Endometrium (tissue), 2 donors: ENCODE results near the gene CTSL.
"Not testable (repeated sequence)": the region's sequence is repeated elsewhere in the genome, so short reads cannot be mapped to it uniquely, and the experiment has no call there.

Source experiments
- FAIRE-seq: peaks from 2 replicates; lab custom pipeline; 2012; peaks lifted over from hg19 to GRCh38; lab: Jason Lieb, UNC
- donor health status: control.
- donor health status: control.

Gene CTSL

DNA sequence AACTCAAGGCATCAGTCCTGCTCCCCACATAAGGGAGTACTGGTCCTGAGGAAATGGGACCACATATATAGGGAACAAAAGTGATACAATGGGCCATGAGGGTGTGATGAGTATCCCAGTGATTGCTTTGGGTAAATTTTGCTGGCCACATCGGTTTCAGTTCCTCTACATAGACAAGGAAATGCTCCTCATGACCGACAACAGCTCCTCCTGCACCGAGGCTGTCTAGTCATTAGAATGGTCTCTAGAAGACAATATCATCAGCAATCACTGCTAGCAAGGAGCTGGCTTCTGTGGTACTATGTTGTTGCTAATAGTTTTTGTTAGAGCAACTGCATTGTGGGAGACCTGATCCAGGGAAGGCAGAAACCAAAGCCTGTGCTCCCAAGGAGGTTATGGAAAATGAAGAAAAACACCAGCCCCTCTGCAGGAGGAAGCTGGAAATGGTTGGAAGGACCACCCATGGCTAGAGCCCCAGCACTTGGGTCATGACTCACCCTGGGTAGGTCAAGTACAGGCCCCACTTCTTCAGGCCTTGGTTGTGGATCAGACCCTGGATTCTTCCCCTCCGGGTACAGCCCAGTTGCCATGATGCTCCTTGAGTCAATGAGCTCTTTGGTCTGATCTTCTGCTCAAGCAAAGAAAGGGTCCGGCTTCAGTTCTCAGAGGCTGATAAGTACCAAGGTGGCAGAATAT lies 3.4 kb upstream of the CTSL start:
- no peak for FAIRE-seq

- no peak for FAIRE-seq
Observed at GRCh38 chr9:87725356-87725899, 491 bp upstream of the CTSL start.

DNA sequence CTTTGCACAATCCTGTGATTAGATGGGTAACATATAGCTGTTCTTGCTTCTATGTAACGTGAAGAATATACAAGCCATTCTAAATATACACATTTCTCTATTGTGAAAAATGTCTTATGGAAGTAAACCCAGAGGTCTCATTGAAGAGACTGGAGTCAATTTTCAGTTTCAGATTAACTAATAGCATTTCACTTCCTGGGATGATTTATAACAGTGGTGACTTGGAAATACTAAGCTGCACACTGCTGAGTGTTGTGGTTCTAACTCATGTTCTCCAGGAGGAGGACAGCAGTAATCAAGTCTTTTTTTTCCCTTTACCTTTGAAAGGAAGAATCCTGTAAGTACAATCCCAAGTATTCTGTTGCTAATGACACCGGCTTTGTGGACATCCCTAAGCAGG lies 3.3 kb downstream of the CTSL start:
- no peak for FAIRE-seq

- FAIRE-seq = no peak
Observed at GRCh38 chr9:87731321-87731720, 5.4 kb downstream of the CTSL start.

DNA sequence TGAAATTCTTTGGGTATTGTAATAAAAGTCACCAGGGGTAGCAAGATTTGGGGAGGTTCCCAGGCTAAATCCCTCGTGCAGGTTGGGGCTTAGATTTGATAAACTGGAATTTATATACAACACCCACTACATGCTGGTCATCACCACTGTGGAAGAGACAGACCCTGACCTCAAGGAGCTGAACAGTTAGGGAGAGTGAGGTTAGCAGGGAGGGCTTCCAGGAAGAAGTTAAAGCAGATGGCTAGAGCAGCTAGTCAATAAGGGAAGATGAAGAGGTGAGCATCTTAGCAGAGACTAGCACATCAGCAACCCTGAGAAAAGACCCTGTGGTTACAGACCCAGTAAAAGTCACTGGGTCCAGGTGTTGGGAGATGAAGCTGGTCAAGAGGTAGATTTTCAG lies 6.4 kb downstream of the CTSL start:
- FAIRE-seq = no peak

GRCh38 chr9:87732756-87733155 lies 6.8 kb downstream of the CTSL start:
- FAIRE-seq = no peak

- FAIRE-seq = no peak
Observed at GRCh38 chr9:87733273-87734052, 7.5 kb downstream of the CTSL start.

DNA sequence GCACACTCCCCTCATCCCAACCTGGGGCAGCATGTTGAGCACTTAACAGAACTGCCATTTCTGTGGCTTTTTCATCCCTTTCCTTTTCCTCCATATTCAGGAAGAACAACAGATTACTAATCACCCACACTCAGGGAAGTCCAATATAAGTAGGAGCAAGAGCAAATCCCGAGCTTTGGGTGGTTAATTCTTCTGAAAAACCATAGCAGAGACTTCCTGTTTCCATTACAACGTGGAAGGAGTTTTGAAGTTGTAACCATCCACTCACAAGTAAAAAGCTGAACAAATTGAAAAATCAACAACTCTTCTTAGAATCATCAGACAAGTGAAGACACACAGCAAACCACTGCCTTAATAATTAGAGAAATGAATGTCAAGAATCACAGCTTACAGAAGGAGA lies 8.2 kb downstream of the CTSL start:
- FAIRE-seq = no peak

- FAIRE-seq = no peak
Observed at GRCh38 chr9:87739546-87739945, 13.6 kb downstream of the CTSL start.

GRCh38 chr9:87740209-87740608 lies 14.3 kb downstream of the CTSL start:
- FAIRE-seq = no peak

GRCh38 chr9:87741326-87741725 lies 15.4 kb downstream of the CTSL start:
- FAIRE-seq = no peak

- no peak for FAIRE-seq
Observed at GRCh38 chr9:87741891-87742290, 16.0 kb downstream of the CTSL start.

- FAIRE-seq = no peak
Observed at GRCh38 chr9:87742813-87743428, 17.0 kb downstream of the CTSL start.

- not testable (repeated sequence) for FAIRE-seq
Observed at GRCh38 chr9:87744247-87744646, 18.3 kb downstream of the CTSL start.

DNA sequence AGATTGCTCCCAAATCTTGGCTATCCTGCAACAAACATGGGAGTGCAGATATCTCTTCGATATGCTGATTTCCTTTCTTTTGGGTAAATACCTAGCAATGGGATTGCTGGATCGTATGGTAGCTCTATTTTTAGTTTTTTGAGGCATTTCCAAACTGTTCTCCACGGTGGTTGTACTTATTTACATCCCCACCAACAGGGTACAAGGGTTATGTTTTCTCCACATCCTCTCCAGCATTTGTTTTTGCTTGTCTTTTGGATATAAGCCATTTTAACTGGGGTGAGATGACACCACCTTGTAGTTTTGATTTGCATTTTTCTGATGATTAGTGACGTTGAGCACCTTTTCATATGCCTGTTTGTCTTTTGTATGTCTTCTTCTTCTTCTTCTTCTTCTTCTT lies 20.3 kb downstream of the CTSL start:
- FAIRE-seq = no peak

DNA sequence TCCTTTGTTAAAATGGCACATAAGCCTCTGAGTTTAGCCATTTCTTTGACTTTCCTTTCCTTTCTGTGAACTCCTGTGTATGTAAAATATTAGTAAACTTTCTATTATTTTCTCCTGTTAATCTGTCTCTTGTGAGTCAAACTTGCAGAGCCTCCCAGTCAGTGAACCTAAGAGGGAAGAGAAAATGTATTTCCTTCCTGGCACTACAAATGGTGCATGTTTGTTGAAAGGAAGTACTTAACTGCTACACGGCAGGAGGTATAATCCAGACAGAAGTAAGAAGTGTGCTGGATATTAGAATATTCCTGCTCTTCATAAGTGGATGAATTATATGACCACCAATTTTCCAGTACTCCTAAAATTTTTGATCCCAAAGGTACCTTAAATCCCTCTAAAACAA lies 23.0 kb downstream of the CTSL start:
- no peak for FAIRE-seq

GRCh38 chr9:87749335-87750035 lies 23.6 kb downstream of the CTSL start:
- FAIRE-seq = no peak

- no peak for FAIRE-seq
Observed at GRCh38 chr9:87750726-87751125, 24.8 kb downstream of the CTSL start.

DNA sequence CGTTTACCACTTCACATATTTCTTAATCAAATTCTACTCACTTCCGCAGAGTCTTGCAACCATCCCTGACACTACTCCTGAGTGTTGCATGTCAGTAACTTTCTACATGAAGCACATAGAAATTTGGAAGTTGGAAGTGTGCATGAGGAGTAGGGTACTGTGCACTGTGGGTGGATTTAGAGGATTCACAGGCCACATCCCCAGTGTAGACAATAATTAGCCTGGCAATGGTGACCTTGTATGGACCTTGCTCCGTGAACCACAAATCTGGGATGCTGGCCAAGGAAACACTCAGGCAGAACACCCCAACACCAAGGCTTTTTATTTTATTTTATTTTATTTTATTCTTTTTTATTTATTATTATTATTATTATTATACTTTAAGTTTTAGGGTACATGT lies 25.5 kb downstream of the CTSL start:
- FAIRE-seq = no peak

- no peak for FAIRE-seq
Observed at GRCh38 chr9:87751868-87752267, 25.9 kb downstream of the CTSL start.

DNA sequence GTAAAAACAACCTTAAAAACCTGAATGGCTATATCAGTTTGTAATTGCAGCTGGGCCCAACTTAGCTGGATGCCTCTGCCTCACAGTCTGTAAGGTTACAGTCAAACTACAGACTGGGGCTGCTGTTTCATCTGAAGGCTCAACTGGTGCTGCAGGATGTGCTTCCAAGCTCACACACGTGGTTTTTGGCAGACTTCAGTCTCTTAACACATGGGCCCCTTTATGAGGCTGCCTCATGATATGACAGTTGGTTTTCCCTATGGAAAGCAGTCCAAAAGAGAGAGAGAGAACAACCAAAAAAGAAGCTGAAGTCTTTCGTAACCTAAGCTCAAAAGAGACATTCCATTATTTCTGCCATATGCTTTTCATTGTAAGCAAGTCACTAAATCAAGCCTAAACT lies 27.4 kb downstream of the CTSL start:
- FAIRE-seq = no peak

DNA sequence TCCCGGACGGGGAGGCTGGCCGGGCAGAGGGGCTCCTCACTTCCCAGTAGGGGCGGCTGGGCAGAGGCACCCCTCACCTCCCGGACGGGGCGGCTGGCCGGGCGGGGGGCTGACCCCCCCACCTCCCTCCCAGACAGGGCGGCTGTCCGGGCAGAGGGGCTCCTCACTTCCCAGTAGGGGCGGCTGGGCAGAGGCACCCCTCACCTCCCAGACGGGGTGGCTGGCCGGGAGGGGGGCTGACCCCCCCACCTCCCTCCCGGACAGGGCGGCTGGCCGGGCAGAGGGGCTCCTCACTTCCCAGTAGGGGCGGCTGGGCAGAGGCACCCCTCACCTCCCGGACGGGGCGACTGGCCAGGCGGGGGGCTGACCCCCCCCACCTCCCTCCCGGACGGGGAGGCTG lies 32.4 kb downstream of the CTSL start:
- not testable (repeated sequence) for FAIRE-seq
